Spleen (tissue), 3 donors: ENCODE measurements around the gene CIRBP.
A peak's percentile ranks its signal among the peaks of the same experiment; 100 is the strongest.

Experiments used
- POLR2A ChIP-seq, 3 donors: fragments of 450-650 bp; IDR thresholded peaks; one replicate each; pipeline ENCODE4 v1.5.1; 2017; ENCODE audit warnings: antibody characterized with exemption in 3 of 3, mild to moderate bottlenecking in 1 of 3
- POLR2AphosphoS5 ChIP-seq, 3 donors: sonication (generic); formaldehyde crosslinking; IDR thresholded peaks; one replicate each; pipeline ENCODE4 v1.5.1; 2017; ENCODE audit warnings: antibody characterized with exemption in 3 of 3

GRCh38 chr19:1278713-1279660, 9.9 kb downstream of the CIRBP start:
- TF ChIP-seq POLR2A (IDR thresholded peaks at IDR 0.05), result no peak
- TF ChIP-seq POLR2AphosphoS5 (IDR thresholded peaks at IDR 0.05), result peak in 1 of 3 donors; percentile 21
